HG03520 (cell line): ENCODE measurements around the gene ENOX1.

Experiments
- ATAC-seq: cut with Tn5 transposase; IDR thresholded peaks from one replicate; pipeline ENCODE4 v1.9.1; 2021; ENCODE audit warnings: mild to moderate bottlenecking, moderate library complexity; ENCODE audit not compliant: unreplicated experiment

The ENOX1 gene

GRCh38 chr13:43611281-43612273 lies 175.2 kb downstream of the ENOX1 start:
- no peak for ATAC-seq

- no peak for ATAC-seq
These were observed 178.2 kb downstream of the ENOX1 start for GRCh38 chr13:43608400-43609137.

- no peak for ATAC-seq
These were observed 189.2 kb downstream of the ENOX1 start for GRCh38 chr13:43597599-43597945.

GRCh38 chr13:43596924-43597598 lies 189.7 kb downstream of the ENOX1 start:
- no peak for ATAC-seq

- no peak for ATAC-seq
These were observed 190.8 kb downstream of the ENOX1 start for GRCh38 chr13:43596006-43596405.

GRCh38 chr13:43587376-43587775 lies 199.4 kb downstream of the ENOX1 start:
- no peak for ATAC-seq

- no peak for ATAC-seq
These were observed 202.0 kb downstream of the ENOX1 start for GRCh38 chr13:43584751-43585150.

- no peak for ATAC-seq
These were observed 203.5 kb downstream of the ENOX1 start for GRCh38 chr13:43583321-43583720.

- no peak for ATAC-seq
These were observed 206.5 kb downstream of the ENOX1 start for GRCh38 chr13:43580280-43580679.

- ATAC-seq: no peak
These were observed 207.5 kb downstream of the ENOX1 start for GRCh38 chr13:43579321-43579720.

- no peak for ATAC-seq
These were observed 212.2 kb downstream of the ENOX1 start for GRCh38 chr13:43574605-43575004.

GRCh38 chr13:43573802-43574514 lies 212.8 kb downstream of the ENOX1 start:
- no peak for ATAC-seq

- ATAC-seq: no peak
These were observed 213.4 kb downstream of the ENOX1 start for GRCh38 chr13:43573361-43573740.

GRCh38 chr13:43572656-43573360 lies 214.0 kb downstream of the ENOX1 start:
- no peak for ATAC-seq

- no peak for ATAC-seq
These were observed 217.1 kb downstream of the ENOX1 start for GRCh38 chr13:43569658-43570057.

GRCh38 chr13:43567608-43568007 lies 219.2 kb downstream of the ENOX1 start:
- no peak for ATAC-seq

- no peak for ATAC-seq
These were observed 221.8 kb downstream of the ENOX1 start for GRCh38 chr13:43564952-43565351.

- ATAC-seq: no peak
These were observed 225.7 kb downstream of the ENOX1 start for GRCh38 chr13:43561081-43561480.

GRCh38 chr13:43558939-43559338 lies 227.8 kb downstream of the ENOX1 start:
- ATAC-seq: no peak

GRCh38 chr13:43558326-43558725 lies 228.4 kb downstream of the ENOX1 start:
- no peak for ATAC-seq
